Loucy (cell line): Measurements from ENCODE around the gene NME3.

Experiments used
- CTCF ChIP-seq: fragments of 200-600 bp; sonication (generic); conservative IDR thresholded peaks from 2 replicates; pipeline ENCODE4 v1.5.1; 2014; ENCODE audit warnings: mild to moderate bottlenecking, antibody characterized with exemption, low read length
- EZH2phosphoT487 ChIP-seq: fragments of 200-600 bp; IDR thresholded peaks from 2 replicates; pipeline ENCODE4 v1.6.1; 2018; ENCODE audit warnings: antibody characterized with exemption, mild to moderate bottlenecking, moderate library complexity, borderline replicate concordance

- TF ChIP-seq CTCF: no peak
- no peak for TF ChIP-seq EZH2phosphoT487
Measured at GRCh38 chr16:1815461-1815860, 44.1 kb upstream of the NME3 start.
